Right atrium auricular region (tissue), 2 donors: Measurements from ENCODE around the gene WT1. TPM values are rescaled to one million over a fixed set of nuclear protein-coding genes. Genes with fewer than 3 reads are reported as not detected.

Source experiments
- DNase-seq: peaks from one replicate; pipeline ENCODE4 v3.0.0-alpha.2; 2019; ENCODE audit warnings: low spot score
- H3K27ac ChIP-seq, 2 donors: fragments of 200-600 bp; sonication (generic); 1 replicate in 1 of 2; 2 replicates in 1 of 2; pipeline ENCODE4 v1.5.1; 2016 to 2019
- H3K27me3 ChIP-seq, 2 donors: fragments of 200-600 bp; sonication (generic); one replicate each; pipeline versions ENCODE4 v1.5.1 to v1.6.0; 2017 to 2019
- H3K36me3 ChIP-seq: fragments of 200-600 bp; sonication (generic); one replicate; pipeline ENCODE4 v1.5.1; 2016
- H3K4me1 ChIP-seq, 2 donors: fragments of 200-600 bp; sonication (generic); one replicate each; pipeline versions ENCODE4 v1.5.1 to v1.6.0; 2017 to 2019
- H3K4me3 ChIP-seq, 2 donors: fragments of 200-600 bp; sonication (generic); 1 replicate in 1 of 2; 2 replicates in 1 of 2; pipeline ENCODE4 v1.5.1; 2017 to 2019; ENCODE audit warnings: mild to moderate bottlenecking in 1 of 2, moderate library complexity in 1 of 2
- H3K9me3 ChIP-seq, 2 donors: fragments of 200-600 bp; sonication (generic); one replicate each; pipeline ENCODE4 v1.5.1; 2019
- CTCF ChIP-seq, 2 donors: fragments of 200-600 bp; sonication (generic); IDR thresholded peaks; one replicate each; pipeline ENCODE4 v1.5.1; 2019; ENCODE audit warnings: antibody characterized with exemption in 2 of 2
- total RNA-seq, 2 donors: library from RNA; depleted of rRNA; stranded (reverse); fragments of >200 nt; gene quantifications; one replicate each; pipeline ENCODE4 v1.1.0, GENCODE V29; 2016

Gene WT1
- total RNA-seq, 2 donors from 2014 or later, result 8.1 to 10.6 TPM

GRCh38 chr11:32366666-32367065 is 68.7 kb downstream of the WT1 start:
- Histone ChIP-seq H3K27ac (no peak overlapping the region), H3K27me3 (no peaks in the 10 kb centered on the region), H3K4me1 (no peaks in the 10 kb centered on the region), H3K4me3 (no peak overlapping the region), H3K36me3 (no peaks in the 10 kb centered on the region), H3K9me3 (peaks cover 0 to 9% of the 10 kb centered on the region in 2 donors)
- no peak for TF ChIP-seq CTCF (IDR thresholded peaks at IDR 0.05)
- DNase-seq, result no peak

GRCh38 chr11:32365192-32365591 is 70.1 kb downstream of the WT1 start:
- DNase-seq, result no peak
- Histone ChIP-seq H3K27me3 (no peaks in the 10 kb centered on the region), H3K4me1 (no peaks in the 10 kb centered on the region), H3K36me3 (no peaks in the 10 kb centered on the region), H3K4me3 (no peak overlapping the region), H3K9me3 (peaks cover 0 to 9% of the 10 kb centered on the region in 2 donors), H3K27ac (no peak overlapping the region)
- TF ChIP-seq CTCF (IDR thresholded peaks at IDR 0.05), result no peak

- TF ChIP-seq CTCF (IDR thresholded peaks at IDR 0.05), result no peak
- no peak for DNase-seq
- no peaks in the 10 kb centered on the region for H3K36me3 ChIP-seq
- H3K9me3 ChIP-seq, result no peaks in the 10 kb centered on the region
- H3K27ac ChIP-seq, result no peak overlapping the region
- H3K4me1 ChIP-seq, result no peaks in the 10 kb centered on the region
- no peaks in the 10 kb centered on the region for H3K27me3 ChIP-seq
- no peak overlapping the region for H3K4me3 ChIP-seq
Observed at GRCh38 chr11:32358729-32359128, 76.6 kb downstream of the WT1 start.

- no peak overlapping the region for H3K27ac ChIP-seq
- H3K4me3 ChIP-seq, result no peak overlapping the region
- H3K4me1 ChIP-seq, result no peaks in the 10 kb centered on the region
- H3K9me3 ChIP-seq, result no peaks in the 10 kb centered on the region
- no peaks in the 10 kb centered on the region for H3K27me3 ChIP-seq
- TF ChIP-seq CTCF (IDR thresholded peaks at IDR 0.05), result no peak
- no peak for DNase-seq
- no peaks in the 10 kb centered on the region for H3K36me3 ChIP-seq
Observed at GRCh38 chr11:32353884-32354283, 81.5 kb downstream of the WT1 start.

- DNase-seq, result no peak
- no peaks in the 10 kb centered on the region for H3K36me3 ChIP-seq
- no peaks in the 10 kb centered on the region for H3K4me1 ChIP-seq
- TF ChIP-seq CTCF (IDR thresholded peaks at IDR 0.05), result no peak
- H3K27ac ChIP-seq, result no peak overlapping the region
- no peak overlapping the region for H3K4me3 ChIP-seq
- no peaks in the 10 kb centered on the region for H3K27me3 ChIP-seq
- H3K9me3 ChIP-seq, result no peaks in the 10 kb centered on the region
Observed at GRCh38 chr11:32348502-32348901, 86.8 kb downstream of the WT1 start.

- no peak for DNase-seq
- H3K36me3 ChIP-seq, result no peaks in the 10 kb centered on the region
- no peaks in the 10 kb centered on the region for H3K4me1 ChIP-seq
- H3K27me3 ChIP-seq, result no peaks in the 10 kb centered on the region
- no peaks in the 10 kb centered on the region for H3K9me3 ChIP-seq
- no peak overlapping the region for H3K4me3 ChIP-seq
- TF ChIP-seq CTCF (IDR thresholded peaks at IDR 0.05), result no peak
- H3K27ac ChIP-seq, result no peak overlapping the region
Observed at GRCh38 chr11:32344946-32345345, 90.4 kb downstream of the WT1 start.
